ENCODE data around the gene ZCCHC7.

DNA sequence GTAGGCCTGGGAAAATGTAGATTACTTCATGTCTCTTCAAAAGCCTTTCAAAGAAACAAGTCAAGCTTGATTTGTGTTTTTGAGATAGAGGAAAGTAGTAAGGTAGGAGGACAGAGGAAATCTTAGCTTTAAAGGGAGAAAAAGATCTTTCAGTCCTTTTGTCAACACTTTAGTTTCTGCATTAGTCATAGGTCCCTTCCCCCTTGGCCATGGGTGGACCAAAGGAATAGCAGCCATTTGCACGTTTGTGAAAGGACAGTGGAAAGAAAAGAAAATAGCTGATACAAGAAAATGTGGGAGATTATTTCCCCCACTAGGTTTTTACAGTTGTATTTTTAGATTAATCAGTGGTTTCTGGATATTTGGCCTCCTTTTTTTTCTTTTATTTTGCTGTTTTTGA, 180.2 kb downstream of the ZCCHC7 start:
- TF ChIP-seq, protein P1, sequence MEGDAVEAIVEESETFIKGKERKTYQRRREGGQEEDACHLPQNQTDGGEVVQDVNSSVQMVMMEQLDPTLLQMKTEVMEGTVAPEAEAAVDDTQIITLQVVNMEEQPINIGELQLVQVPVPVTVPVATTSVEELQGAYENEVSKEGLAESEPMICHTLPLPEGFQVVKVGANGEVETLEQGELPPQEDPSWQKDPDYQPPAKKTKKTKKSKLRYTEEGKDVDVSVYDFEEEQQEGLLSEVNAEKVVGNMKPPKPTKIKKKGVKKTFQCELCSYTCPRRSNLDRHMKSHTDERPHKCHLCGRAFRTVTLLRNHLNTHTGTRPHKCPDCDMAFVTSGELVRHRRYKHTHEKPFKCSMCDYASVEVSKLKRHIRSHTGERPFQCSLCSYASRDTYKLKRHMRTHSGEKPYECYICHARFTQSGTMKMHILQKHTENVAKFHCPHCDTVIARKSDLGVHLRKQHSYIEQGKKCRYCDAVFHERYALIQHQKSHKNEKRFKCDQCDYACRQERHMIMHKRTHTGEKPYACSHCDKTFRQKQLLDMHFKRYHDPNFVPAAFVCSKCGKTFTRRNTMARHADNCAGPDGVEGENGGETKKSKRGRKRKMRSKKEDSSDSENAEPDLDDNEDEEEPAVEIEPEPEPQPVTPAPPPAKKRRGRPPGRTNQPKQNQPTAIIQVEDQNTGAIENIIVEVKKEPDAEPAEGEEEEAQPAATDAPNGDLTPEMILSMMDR (IDR thresholded peaks at IDR 0.05; ENCODE audit: low read depth, low read length) = no peak
- TF ChIP-seq EZH2phosphoT487 (IDR thresholded peaks at IDR 0.05; ENCODE audit: low read depth) = no peak

Data from OCI-LY3 (cell line).